ENCODE measurements around the gene GRK2. TPM values are rescaled to one million over a fixed set of nuclear protein-coding genes. Genes with fewer than 3 reads are reported as not detected.

Gene GRK2
- total and polyA plus RNA-seq, 2 of the 13 experiments (the other 11 are each of a cell fraction or from before 2014, with no cell fraction given): 31.3 to 42.4 TPM

DNA sequence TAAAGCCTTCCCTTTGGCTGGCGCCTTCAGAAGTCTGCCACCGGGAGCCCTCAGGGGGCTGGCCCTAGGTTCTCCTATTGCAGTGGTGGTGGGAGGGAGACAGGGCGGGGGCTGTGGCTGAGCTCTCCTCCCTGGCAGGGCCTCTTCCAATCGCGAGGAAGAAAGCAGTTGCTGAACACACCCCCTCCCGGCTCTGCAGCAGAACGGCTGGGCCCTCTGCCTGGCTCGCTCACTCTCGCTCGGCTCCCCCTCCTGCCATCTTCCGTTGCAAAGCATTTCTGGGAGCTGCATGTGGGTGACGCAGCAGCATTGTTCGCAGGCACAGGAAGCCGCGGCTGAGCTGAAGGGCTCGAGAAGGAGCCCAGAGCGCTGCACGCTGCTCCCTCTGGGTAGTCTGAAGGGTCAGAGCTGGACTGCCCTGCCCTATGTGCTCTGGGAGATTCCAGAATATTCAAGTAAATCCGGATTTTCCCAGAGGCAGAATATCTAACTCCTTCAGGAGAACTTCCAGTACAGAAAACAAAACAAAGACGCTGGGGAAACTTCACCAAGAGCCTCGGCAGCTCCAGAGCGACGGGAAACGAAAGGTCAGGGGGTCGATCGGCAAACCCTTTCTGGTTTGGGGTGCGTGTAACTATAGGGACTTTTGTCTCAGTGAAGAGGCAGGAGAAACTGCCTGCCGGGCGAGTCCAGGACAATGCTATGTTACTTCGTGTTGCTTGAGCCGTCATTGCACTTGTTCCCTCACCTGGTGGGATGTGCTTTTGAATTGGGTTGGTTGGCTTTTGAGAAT, 26.3 kb upstream of the GRK2 start (continued):
- TF ChIP-seq, protein P1, sequence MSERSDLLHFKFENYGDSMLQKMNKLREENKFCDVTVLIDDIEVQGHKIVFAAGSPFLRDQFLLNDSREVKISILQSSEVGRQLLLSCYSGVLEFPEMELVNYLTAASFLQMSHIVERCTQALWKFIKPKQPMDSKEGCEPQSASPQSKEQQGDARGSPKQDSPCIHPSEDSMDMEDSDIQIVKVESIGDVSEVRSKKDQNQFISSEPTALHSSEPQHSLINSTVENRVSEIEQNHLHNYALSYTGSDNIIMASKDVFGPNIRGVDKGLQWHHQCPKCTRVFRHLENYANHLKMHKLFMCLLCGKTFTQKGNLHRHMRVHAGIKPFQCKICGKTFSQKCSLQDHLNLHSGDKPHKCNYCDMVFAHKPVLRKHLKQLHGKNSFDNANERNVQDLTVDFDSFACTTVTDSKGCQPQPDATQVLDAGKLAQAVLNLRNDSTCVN (CRISPR knock-in tag; IDR thresholded peaks at IDR 0.05; ENCODE audit: borderline replicate concordance): peak; percentile 89; the same call in 1 of the 2 replicates
- no peak for TF ChIP-seq HNRNPH1 (optimal IDR thresholded peaks at IDR 0.05; ENCODE audit: low read depth, low read length)
- no peak for TF ChIP-seq ZC3H4 (CRISPR knock-in tag; IDR thresholded peaks at IDR 0.05; ENCODE audit: borderline replicate concordance)
- no peak for TF ChIP-seq FOXK2 (IDR thresholded peaks at IDR 0.05)
- TF ChIP-seq ZFY (CRISPR knock-in tag; IDR thresholded peaks at IDR 0.05): peak; percentile 73; the same call in 1 of the 2 replicates
- TF ChIP-seq FIP1L1 (IDR thresholded peaks at IDR 0.05; ENCODE audit: borderline replicate concordance, insufficient read depth, low read depth, low read length): no peak
- no peak for TF ChIP-seq ATF6 (CRISPR knock-in tag; conservative IDR thresholded peaks at IDR 0.05)
- no peak for TF ChIP-seq ZNF512 (CRISPR knock-in tag; IDR thresholded peaks at IDR 0.05)
- TF ChIP-seq ZNF597 (CRISPR knock-in tag; IDR thresholded peaks at IDR 0.05): no peak
- TF ChIP-seq CHD4 (IDR thresholded peaks at IDR 0.05; ENCODE audit: borderline replicate concordance, low read length): no peak
- peak; percentile 69 for TF ChIP-seq ZNF547 (CRISPR knock-in tag; IDR thresholded peaks at IDR 0.05)
- no peak for TF ChIP-seq ZNF552 (CRISPR knock-in tag; IDR thresholded peaks at IDR 0.05; ENCODE audit: borderline replicate concordance)
- no peak for TF ChIP-seq EED (CRISPR knock-in tag; IDR thresholded peaks at IDR 0.05)
- no peak for TF ChIP-seq HDAC6 (IDR thresholded peaks at IDR 0.05; ENCODE audit: low read depth, low read length)
- TF ChIP-seq SP140L (CRISPR knock-in tag; IDR thresholded peaks at IDR 0.05; ENCODE audit: borderline replicate concordance): 0 out of 2 replicates have a peak, but pooled peaks have one; percentile 38
- peak; percentile 72; the same call in 1 of the 2 replicates for TF ChIP-seq ZNF670 (CRISPR knock-in tag; IDR thresholded peaks at IDR 0.05; ENCODE audit: borderline replicate concordance)
- TF ChIP-seq CAMTA2 (CRISPR knock-in tag; IDR thresholded peaks at IDR 0.05; ENCODE audit: borderline replicate concordance): no peak
- TF ChIP-seq EZH2 (conservative IDR thresholded peaks at IDR 0.05; ENCODE audit: low read depth, low read length): no peak
- TF ChIP-seq GPN1 (CRISPR knock-in tag; IDR thresholded peaks at IDR 0.05; ENCODE audit: borderline replicate concordance): no peak
- peak; percentile 79 for TF ChIP-seq RFXANK (CRISPR knock-in tag; IDR thresholded peaks at IDR 0.05)
- TF ChIP-seq ZNF709 (CRISPR knock-in tag; IDR thresholded peaks at IDR 0.05): 0 out of 2 replicates have a peak, but pooled peaks have one; percentile 49
- TF ChIP-seq, protein P2, sequence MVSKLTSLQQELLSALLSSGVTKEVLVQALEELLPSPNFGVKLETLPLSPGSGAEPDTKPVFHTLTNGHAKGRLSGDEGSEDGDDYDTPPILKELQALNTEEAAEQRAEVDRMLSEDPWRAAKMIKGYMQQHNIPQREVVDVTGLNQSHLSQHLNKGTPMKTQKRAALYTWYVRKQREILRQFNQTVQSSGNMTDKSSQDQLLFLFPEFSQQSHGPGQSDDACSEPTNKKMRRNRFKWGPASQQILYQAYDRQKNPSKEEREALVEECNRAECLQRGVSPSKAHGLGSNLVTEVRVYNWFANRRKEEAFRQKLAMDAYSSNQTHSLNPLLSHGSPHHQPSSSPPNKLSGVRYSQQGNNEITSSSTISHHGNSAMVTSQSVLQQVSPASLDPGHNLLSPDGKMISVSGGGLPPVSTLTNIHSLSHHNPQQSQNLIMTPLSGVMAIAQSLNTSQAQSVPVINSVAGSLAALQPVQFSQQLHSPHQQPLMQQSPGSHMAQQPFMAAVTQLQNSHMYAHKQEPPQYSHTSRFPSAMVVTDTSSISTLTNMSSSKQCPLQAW (CRISPR knock-in tag; IDR thresholded peaks at IDR 0.05): peak; percentile 85

All from HepG2 (cell line).